Activated CD8-positive, alpha-beta T cell treated with anti-CD3 and anti-CD28 coated beads, Interleukin-2, amount 10 ng/mL, durations not matched to agents 7 days and 5 days (primary cell): ENCODE measurements around the gene TMEM100. TPM values are rescaled to one million over a fixed set of nuclear protein-coding genes. Genes with fewer than 3 reads are reported as not detected.

Experiments
- ATAC-seq: fragments of 150-1000 bp; cut with Tn5 transposase; one replicate; pipeline ENCODE4 v1.10.0; 2021; ENCODE audit warnings: moderate library complexity
- CTCF ChIA-PET: fragments of 350-600 bp; sonication (Branson Sonifier 250); formaldehyde crosslinking; loops from one replicate; lab custom pipeline; 2021; ENCODE audit warnings: antibody characterized with exemption; lab: Charles Lee
- POLR2A ChIA-PET: fragments of 350-600 bp; sonication (Branson Sonifier 250); formaldehyde crosslinking; loops from one replicate; lab custom pipeline; 2021; ENCODE audit warnings: antibody characterized with exemption; lab: Charles Lee
- DNase-seq: peaks from one replicate; pipeline ENCODE4 v3.0.0-alpha.2; 2020
- H3K27ac Mint-ChIP-seq: one replicate; pipeline ENCODE4 v1.8.0; 2021; ENCODE audit warnings: mild to moderate bottlenecking, mixed read lengths
- H3K27me3 Mint-ChIP-seq: one replicate; pipeline ENCODE4 v1.8.0; 2021; ENCODE audit warnings: low read depth, mixed read lengths
- H3K36me3 Mint-ChIP-seq: one replicate; pipeline ENCODE4 v1.8.0; 2021; ENCODE audit warnings: low read depth, mixed read lengths
- H3K4me1 Mint-ChIP-seq: one replicate; pipeline ENCODE4 v1.8.0; 2021; ENCODE audit warnings: low read depth, mixed read lengths
- H3K4me3 Mint-ChIP-seq: one replicate; pipeline ENCODE4 v1.8.0; 2021; ENCODE audit warnings: mild to moderate bottlenecking, mixed read lengths
- H3K9me3 Mint-ChIP-seq: one replicate; pipeline ENCODE4 v1.8.0; 2022; ENCODE audit warnings: mixed read lengths; ENCODE audit not compliant: insufficient read depth
- total RNA-seq, 2 experiments: library from RNA; stranded (reverse); gene quantifications; one replicate each; pipeline ENCODE4 v1.2.3, GENCODE V29; 2021

The TMEM100 gene
- total RNA-seq, 2 experiments from 2014 or later = not detected

DNA sequence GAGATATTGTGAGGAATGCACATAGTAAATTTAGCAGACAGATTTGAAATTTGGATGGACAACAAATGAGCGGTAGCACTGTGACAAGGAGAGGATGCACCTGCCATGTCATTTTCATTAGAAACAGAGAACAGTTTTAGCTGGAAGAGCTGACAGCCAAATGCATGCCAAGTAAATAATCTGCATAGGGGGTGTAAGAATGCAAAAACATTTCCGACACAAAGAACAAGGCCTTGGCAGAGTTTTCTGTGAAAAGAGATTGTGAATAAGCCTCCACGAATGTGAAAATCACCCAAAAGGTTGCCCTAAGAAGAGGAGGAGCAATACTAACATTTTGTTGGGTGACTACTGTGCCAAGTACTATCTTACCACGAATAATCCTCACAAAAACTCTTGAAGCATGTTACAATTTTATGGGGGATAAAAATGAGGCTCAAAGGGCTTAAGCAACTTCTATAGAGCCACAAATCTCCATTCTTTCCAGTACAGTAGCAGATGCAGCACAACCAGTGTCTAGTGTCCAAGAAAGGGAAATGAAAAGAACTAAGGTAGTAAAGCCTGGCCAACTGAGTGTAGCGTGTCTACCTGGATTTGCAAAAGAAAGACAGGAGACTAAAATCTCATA is 28.3 kb downstream of the TMEM100 start:
- no peak for DNase-seq
- ChIA-PET POLR2A (no interaction called here), CTCF (no interaction called here)
- Mint-ChIP-seq H3K36me3 (no peaks in the 10 kb centered on the region), H3K4me3 (no peak overlapping the region), H3K27me3 (peaks cover 4% of the 10 kb centered on the region), H3K9me3 (no peaks in the 10 kb centered on the region), H3K4me1 (no peaks in the 10 kb centered on the region), H3K27ac (no peak overlapping the region)
- no peak for ATAC-seq

DNA sequence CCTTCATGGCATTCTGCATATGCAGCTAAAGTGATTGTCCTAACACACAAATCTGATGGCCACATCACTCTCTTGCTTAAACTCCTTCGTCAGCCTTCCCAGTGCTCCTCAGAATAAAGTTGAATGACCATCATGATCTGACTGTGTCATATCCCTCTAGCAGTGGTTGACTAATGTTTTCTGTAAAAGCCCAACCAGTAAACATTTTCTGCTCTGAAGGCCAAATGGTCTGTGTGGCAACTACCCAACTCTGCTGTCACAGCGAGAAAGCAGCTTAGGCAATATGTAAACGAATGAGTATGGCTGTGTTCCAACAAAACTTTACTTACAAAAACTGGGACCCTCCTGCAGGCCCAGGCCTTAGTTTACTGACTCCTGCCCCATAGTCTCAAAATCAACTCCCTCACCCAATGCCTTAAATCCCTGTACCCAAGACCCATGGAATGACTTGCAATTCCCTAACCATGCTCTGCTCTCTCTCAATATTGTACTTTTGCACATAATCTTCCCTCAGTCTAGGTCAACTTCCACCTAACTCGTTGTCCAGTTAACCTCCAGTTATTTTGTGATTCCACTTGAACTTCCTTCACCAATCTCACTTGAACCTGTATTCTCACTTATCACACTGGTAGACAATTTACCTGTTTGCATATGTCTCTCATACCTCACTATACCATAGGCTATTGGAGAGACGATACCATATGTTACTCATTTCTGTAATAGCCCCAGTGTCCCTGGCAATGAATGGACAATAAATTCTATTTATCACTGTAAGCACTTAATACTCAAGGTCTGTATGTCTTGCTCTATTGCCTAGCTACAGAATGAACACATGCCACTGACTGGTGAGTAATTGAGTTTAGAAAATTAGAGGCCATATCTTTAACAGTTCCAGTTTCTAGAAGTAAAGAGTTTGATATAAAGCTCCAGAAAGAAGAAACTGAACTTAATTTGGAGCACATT is 29.1 kb downstream of the TMEM100 start:
- DNase-seq (no peak), ATAC-seq (no peak)
- no peak overlapping the region for H3K4me3 Mint-ChIP-seq
- no peaks in the 10 kb centered on the region for H3K4me1 Mint-ChIP-seq
- no peak overlapping the region for H3K27ac Mint-ChIP-seq
- no peaks in the 10 kb centered on the region for H3K9me3 Mint-ChIP-seq
- ChIA-PET POLR2A (no interaction called here), CTCF (no interaction called here)
- peaks cover 5% of the 10 kb centered on the region for H3K27me3 Mint-ChIP-seq
- H3K36me3 Mint-ChIP-seq = no peaks in the 10 kb centered on the region

DNA sequence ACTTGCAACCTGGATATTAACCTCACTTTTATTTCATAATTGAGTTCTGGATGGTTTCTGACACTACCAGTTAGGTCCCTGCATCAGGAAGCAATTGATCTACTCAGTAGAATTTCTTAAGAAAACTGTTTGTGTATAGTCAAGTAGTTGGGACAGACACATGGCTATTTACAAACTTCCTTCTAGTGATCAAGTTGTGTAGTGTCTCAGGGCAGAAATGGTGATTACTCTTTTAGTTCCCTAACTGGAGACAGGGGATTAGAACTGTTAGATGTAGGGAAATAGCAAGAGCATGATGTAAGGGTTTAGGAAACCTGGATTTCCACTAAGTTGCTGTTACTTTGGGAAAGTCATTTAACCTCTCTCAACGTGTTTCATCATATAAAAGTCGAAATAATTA is 30.4 kb downstream of the TMEM100 start:
- H3K36me3 Mint-ChIP-seq = no peaks in the 10 kb centered on the region
- ATAC-seq = no peak
- no peak for DNase-seq
- no peaks in the 10 kb centered on the region for H3K9me3 Mint-ChIP-seq
- H3K4me1 Mint-ChIP-seq = no peaks in the 10 kb centered on the region
- POLR2A ChIA-PET = no interaction called here
- CTCF ChIA-PET = interaction anchor here (0.7 kb wide), 1 partner anchor 26 kb away, joined by 4 read pairs; no protein-coding TSS in a partner anchor
- no peak overlapping the region for H3K4me3 Mint-ChIP-seq
- H3K27me3 Mint-ChIP-seq = peaks cover 7% of the 10 kb centered on the region
- H3K27ac Mint-ChIP-seq = no peak overlapping the region

DNA sequence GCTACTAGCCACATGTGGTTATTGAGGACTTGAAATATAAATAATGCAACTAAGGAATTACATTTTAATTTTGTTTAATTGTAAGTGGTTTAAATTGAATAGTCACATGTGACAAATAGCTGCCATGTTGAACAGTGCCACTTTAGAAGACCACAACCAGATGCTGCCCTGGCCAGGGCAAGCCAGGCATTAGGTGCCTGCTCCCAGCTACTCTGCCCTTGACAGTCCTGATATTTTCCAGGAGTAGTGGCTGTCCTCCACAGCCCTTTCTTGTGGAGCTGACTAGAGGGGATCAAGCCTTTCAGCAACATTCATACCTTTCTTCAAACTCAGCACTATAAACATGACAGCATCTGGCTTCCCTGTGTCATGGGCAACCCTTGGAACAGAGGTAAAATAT is 31.0 kb downstream of the TMEM100 start:
- Mint-ChIP-seq H3K27ac (no peak overlapping the region), H3K9me3 (no peaks in the 10 kb centered on the region), H3K4me3 (no peak overlapping the region), H3K27me3 (peaks cover 7% of the 10 kb centered on the region), H3K4me1 (no peaks in the 10 kb centered on the region), H3K36me3 (no peaks in the 10 kb centered on the region)
- DNase-seq (no peak), ATAC-seq (no peak)
- CTCF ChIA-PET = interaction anchor here (0.7 kb wide), 1 partner anchor 27 kb away, joined by 4 read pairs; no protein-coding TSS in a partner anchor
- POLR2A ChIA-PET = no interaction called here

DNA sequence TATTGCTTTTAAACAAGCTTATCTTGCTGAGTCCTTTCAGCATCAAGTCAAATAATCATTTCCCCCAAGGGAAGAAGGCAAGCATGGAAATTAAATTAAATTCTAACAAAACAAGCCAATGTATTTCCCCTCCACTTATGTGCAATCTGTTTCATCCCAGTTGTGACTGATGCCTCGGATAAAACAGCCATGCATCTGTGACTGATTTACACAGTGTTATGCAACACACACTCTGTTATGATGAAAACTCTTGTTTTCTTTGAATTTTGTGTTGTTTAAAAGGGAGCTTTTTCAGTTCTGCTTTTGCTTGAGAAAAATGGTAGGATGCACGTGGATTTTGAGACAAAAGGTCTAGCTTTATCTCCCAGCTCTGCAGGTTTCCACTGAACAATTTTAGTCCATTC is 32.6 kb downstream of the TMEM100 start:
- no peak overlapping the region for H3K27ac Mint-ChIP-seq
- H3K4me1 Mint-ChIP-seq = no peaks in the 10 kb centered on the region
- H3K36me3 Mint-ChIP-seq = no peaks in the 10 kb centered on the region
- H3K9me3 Mint-ChIP-seq = no peaks in the 10 kb centered on the region
- ChIA-PET CTCF (interaction anchor here (1.1 to 1.6 kb wide), 2 partner anchors 27 to 46 kb away, joined by 3 read pairs; no protein-coding TSS in a partner anchor), POLR2A (interaction anchor here (0.6 kb wide), 1 partner anchor 116 kb away, joined by 4 read pairs; no protein-coding TSS in a partner anchor)
- peaks cover 8% of the 10 kb centered on the region for H3K27me3 Mint-ChIP-seq
- H3K4me3 Mint-ChIP-seq = no peak overlapping the region
- no peak for DNase-seq
- no peak for ATAC-seq

- Mint-ChIP-seq H3K4me1 (no peaks in the 10 kb centered on the region), H3K4me3 (no peak overlapping the region), H3K9me3 (no peaks in the 10 kb centered on the region), H3K36me3 (no peaks in the 10 kb centered on the region), H3K27me3 (peaks cover 12% of the 10 kb centered on the region), H3K27ac (no peak overlapping the region)
- ChIA-PET POLR2A (interaction anchor here (0.6 kb wide), 1 partner anchor 115 kb away, joined by 4 read pairs; no protein-coding TSS in a partner anchor), CTCF (interaction anchor here (1.6 kb wide), 1 partner anchor 28 kb away, joined by 3 read pairs; no protein-coding TSS in a partner anchor)
- DNase-seq (no peak), ATAC-seq (no peak)
Observed at GRCh38 chr17:55689672-55690071, 33.0 kb downstream of the TMEM100 start.

GRCh38 chr17:55688057-55688456 is 34.6 kb downstream of the TMEM100 start:
- ChIA-PET POLR2A (no interaction called here), CTCF (no interaction called here)
- ATAC-seq (no peak), DNase-seq (no peak)
- H3K4me3 Mint-ChIP-seq = no peak overlapping the region
- no peaks in the 10 kb centered on the region for H3K9me3 Mint-ChIP-seq
- peaks cover 14% of the 10 kb centered on the region for H3K27me3 Mint-ChIP-seq
- H3K36me3 Mint-ChIP-seq = no peaks in the 10 kb centered on the region
- H3K4me1 Mint-ChIP-seq = no peaks in the 10 kb centered on the region
- H3K27ac Mint-ChIP-seq = no peak overlapping the region

GRCh38 chr17:55687037-55687436 is 35.6 kb downstream of the TMEM100 start:
- ATAC-seq = no peak
- no peak for DNase-seq
- Mint-ChIP-seq H3K4me1 (no peaks in the 10 kb centered on the region), H3K9me3 (no peaks in the 10 kb centered on the region), H3K27me3 (peaks cover 16% of the 10 kb centered on the region), H3K36me3 (no peaks in the 10 kb centered on the region), H3K27ac (no peak overlapping the region), H3K4me3 (no peak overlapping the region)
- POLR2A ChIA-PET = no interaction called here
- CTCF ChIA-PET = no interaction called here

- ATAC-seq (no peak), DNase-seq (no peak)
- Mint-ChIP-seq H3K36me3 (no peaks in the 10 kb centered on the region), H3K27me3 (peaks cover 11% of the 10 kb centered on the region), H3K27ac (no peak overlapping the region), H3K9me3 (no peaks in the 10 kb centered on the region), H3K4me1 (no peaks in the 10 kb centered on the region), H3K4me3 (no peak overlapping the region)
- POLR2A ChIA-PET = no interaction called here
- CTCF ChIA-PET = no interaction called here
Observed at GRCh38 chr17:55683550-55684315, 38.9 kb downstream of the TMEM100 start.

DNA sequence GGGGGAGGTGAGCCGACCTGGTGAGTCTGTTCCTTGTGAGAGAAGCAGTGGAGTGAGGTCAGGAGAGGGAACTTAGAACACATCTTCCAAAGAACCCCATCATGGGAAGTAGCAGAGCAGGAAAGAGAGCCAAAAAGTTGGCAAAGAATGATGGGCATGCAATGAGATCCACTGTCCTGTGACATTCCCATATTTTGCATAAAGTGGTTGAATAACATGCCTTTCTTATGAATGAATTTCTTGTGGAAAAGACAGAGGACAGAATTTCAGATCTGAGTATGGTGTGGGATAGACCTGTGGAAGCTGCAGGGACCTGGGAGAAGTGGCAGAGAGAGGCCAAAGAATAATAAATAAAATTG is 41.3 kb downstream of the TMEM100 start:
- Mint-ChIP-seq H3K36me3 (no peaks in the 10 kb centered on the region), H3K4me3 (no peak overlapping the region), H3K4me1 (no peaks in the 10 kb centered on the region), H3K9me3 (no peaks in the 10 kb centered on the region), H3K27me3 (peaks cover 18% of the 10 kb centered on the region), H3K27ac (no peak overlapping the region)
- DNase-seq (no peak), ATAC-seq (no peak)
- CTCF ChIA-PET = no interaction called here
- POLR2A ChIA-PET = no interaction called here

DNA sequence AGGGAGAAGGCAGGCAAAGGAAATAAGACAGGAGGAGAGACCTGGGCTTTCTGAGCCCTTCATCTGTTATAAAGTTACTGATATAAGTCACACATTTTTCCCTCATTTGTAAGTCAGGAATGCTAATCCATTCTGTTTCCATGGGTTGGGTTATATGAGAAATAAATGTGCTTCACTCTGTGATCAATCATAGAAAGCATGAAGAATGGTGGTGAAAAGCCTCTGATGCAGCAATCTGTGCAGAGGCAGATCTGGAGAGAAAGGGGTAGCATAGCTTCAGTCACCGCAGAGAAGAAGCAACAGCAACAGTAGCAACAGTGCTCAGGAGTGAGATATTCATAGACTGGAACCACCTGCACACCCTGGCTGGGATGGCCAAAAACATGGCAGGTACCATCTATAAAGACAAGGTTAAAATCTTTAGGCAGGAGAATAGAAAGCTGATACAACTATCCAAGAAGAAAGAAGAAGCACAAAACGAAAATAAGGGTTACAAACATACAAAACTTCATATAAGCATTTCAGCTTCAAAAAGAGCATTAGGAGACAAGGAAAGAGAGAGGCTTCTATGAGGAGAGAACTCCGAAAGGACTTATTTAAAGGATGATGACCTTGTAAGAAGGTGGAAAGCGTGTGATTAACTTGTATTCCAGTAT is 41.9 kb downstream of the TMEM100 start:
- Mint-ChIP-seq H3K27ac (no peak overlapping the region), H3K4me3 (no peak overlapping the region), H3K27me3 (peaks cover 18% of the 10 kb centered on the region), H3K4me1 (no peaks in the 10 kb centered on the region), H3K36me3 (no peaks in the 10 kb centered on the region), H3K9me3 (no peaks in the 10 kb centered on the region)
- DNase-seq (no peak), ATAC-seq (no peak)
- POLR2A ChIA-PET = no interaction called here
- CTCF ChIA-PET = no interaction called here
